Neural crest cell (in vitro differentiated cells): ENCODE data around the gene SLC2A9. TPM values are rescaled to one million over a fixed set of nuclear protein-coding genes. Genes with fewer than 3 reads are reported as not detected.

ENCODE experiments used
- DNase-seq: peaks from one replicate; pipeline ENCODE4 v3.0.0; 2021; ENCODE audit warnings: low read depth, mixed read lengths, low spot score
- H3K27ac Mint-ChIP-seq: one replicate; pipeline ENCODE4 v1.8.0; 2021; ENCODE audit warnings: mild to moderate bottlenecking, mixed read lengths; ENCODE audit not compliant: unreplicated experiment
- H3K27me3 Mint-ChIP-seq: 2 replicates; pipeline ENCODE4 v1.8.0; 2021; ENCODE audit warnings: low read depth, mild to moderate bottlenecking, mixed read lengths
- H3K36me3 Mint-ChIP-seq: 2 replicates; pipeline ENCODE4 v1.8.0; 2021; ENCODE audit warnings: low read depth, mild to moderate bottlenecking, mixed read lengths
- H3K4me1 Mint-ChIP-seq: 2 replicates; pipeline ENCODE4 v1.8.0; 2021; ENCODE audit warnings: mixed read lengths
- H3K4me3 Mint-ChIP-seq: one replicate; pipeline ENCODE4 v1.8.0; 2021; ENCODE audit warnings: mild to moderate bottlenecking, mixed read lengths
- H3K9me3 Mint-ChIP-seq: 2 replicates; pipeline ENCODE4 v1.8.0; 2021; ENCODE audit warnings: mixed read lengths
- CTCF ChIP-seq: fragments of 200-600 bp; sonication (generic); conservative IDR thresholded peaks from 2 replicates; pipeline ENCODE4 v1.5.0; 2021; ENCODE audit warnings: antibody characterized with exemption, mild to moderate bottlenecking
- total RNA-seq: library from RNA; stranded (reverse); gene quantifications from 2 replicates; pipeline ENCODE4 v1.2.1, GENCODE V29; 2021

The SLC2A9 gene
- total RNA-seq, 1 donor from 2014 or later = 0.26 TPM

GRCh38 chr4:9932771-9933170 is 88.5 kb downstream of the SLC2A9 start:
- H3K27me3 Mint-ChIP-seq = peaks cover 44% of the 10 kb centered on the region
- TF ChIP-seq CTCF = no peak
- H3K9me3 Mint-ChIP-seq = no peaks in the 10 kb centered on the region
- H3K4me1 Mint-ChIP-seq = no peaks in the 10 kb centered on the region
- H3K27ac Mint-ChIP-seq = no peak overlapping the region
- no peaks in the 10 kb centered on the region for H3K36me3 Mint-ChIP-seq
- H3K4me3 Mint-ChIP-seq = no peak overlapping the region
- DNase-seq = no peak

- no peaks in the 10 kb centered on the region for H3K4me1 Mint-ChIP-seq
- H3K36me3 Mint-ChIP-seq = no peaks in the 10 kb centered on the region
- peaks cover 44% of the 10 kb centered on the region for H3K27me3 Mint-ChIP-seq
- H3K4me3 Mint-ChIP-seq = no peak overlapping the region
- no peak overlapping the region for H3K27ac Mint-ChIP-seq
- TF ChIP-seq CTCF = no peak
- H3K9me3 Mint-ChIP-seq = no peaks in the 10 kb centered on the region
- DNase-seq = no peak
Observed at GRCh38 chr4:9931146-9931545, 90.2 kb downstream of the SLC2A9 start.

GRCh38 chr4:9929111-9929510 is 92.2 kb downstream of the SLC2A9 start:
- Mint-ChIP-seq H3K9me3 (no peaks in the 10 kb centered on the region), H3K27ac (no peak overlapping the region), H3K4me1 (no peaks in the 10 kb centered on the region), H3K4me3 (no peak overlapping the region), H3K27me3 (peaks cover 39% of the 10 kb centered on the region), H3K36me3 (no peaks in the 10 kb centered on the region)
- no peak for TF ChIP-seq CTCF
- no peak for DNase-seq

GRCh38 chr4:9927341-9928007 is 93.8 kb downstream of the SLC2A9 start:
- no peak overlapping the region for H3K27ac Mint-ChIP-seq
- no peaks in the 10 kb centered on the region for H3K9me3 Mint-ChIP-seq
- H3K27me3 Mint-ChIP-seq = peaks cover 32% of the 10 kb centered on the region
- H3K4me3 Mint-ChIP-seq = no peak overlapping the region
- no peak for TF ChIP-seq CTCF
- no peaks in the 10 kb centered on the region for H3K36me3 Mint-ChIP-seq
- no peak for DNase-seq
- H3K4me1 Mint-ChIP-seq = no peaks in the 10 kb centered on the region

GRCh38 chr4:9926586-9926985 is 94.7 kb downstream of the SLC2A9 start:
- H3K27me3 Mint-ChIP-seq = peaks cover 26% of the 10 kb centered on the region
- H3K36me3 Mint-ChIP-seq = no peaks in the 10 kb centered on the region
- no peaks in the 10 kb centered on the region for H3K9me3 Mint-ChIP-seq
- no peak for TF ChIP-seq CTCF
- H3K4me1 Mint-ChIP-seq = no peaks in the 10 kb centered on the region
- H3K27ac Mint-ChIP-seq = no peak overlapping the region
- H3K4me3 Mint-ChIP-seq = no peak overlapping the region
- DNase-seq = no peak
